ENCODE data around the gene ERH.

DNA sequence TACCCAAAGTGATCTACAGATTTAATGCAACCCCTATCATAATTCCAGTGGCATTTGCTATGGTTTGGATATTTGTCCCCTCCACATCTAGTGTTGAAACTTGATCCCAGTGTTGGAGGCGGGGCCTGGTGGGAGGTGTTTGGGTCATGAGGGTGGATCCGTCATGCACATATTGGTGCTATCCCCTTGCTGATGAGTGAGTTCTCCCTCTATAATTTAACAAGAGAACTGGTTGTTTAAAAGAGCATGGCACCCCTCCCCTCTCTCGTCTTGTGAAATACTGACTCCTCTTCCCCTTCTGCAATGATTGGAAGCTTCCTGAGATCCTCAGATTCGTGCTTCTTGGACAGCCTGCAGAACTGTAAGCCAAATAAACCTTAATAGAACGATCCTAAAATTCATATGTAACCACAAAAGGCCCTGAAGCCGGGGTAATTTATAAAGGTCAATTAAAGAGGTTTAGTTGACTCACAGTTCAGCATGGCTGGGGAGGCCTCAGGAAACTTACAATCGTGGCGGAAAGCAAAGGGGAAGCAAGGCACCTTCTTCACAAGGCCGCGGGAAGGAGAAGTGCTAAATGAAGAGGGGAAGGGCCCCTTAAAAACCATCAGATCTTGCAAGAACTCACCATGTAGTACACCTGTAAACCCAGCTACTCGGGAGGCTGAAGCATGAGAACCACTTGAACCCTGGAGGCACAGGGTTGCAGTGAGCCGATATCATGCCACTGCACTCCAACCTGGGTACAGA, 41.6 kb upstream of the ERH start:
- TF ChIP-seq, protein P1, sequence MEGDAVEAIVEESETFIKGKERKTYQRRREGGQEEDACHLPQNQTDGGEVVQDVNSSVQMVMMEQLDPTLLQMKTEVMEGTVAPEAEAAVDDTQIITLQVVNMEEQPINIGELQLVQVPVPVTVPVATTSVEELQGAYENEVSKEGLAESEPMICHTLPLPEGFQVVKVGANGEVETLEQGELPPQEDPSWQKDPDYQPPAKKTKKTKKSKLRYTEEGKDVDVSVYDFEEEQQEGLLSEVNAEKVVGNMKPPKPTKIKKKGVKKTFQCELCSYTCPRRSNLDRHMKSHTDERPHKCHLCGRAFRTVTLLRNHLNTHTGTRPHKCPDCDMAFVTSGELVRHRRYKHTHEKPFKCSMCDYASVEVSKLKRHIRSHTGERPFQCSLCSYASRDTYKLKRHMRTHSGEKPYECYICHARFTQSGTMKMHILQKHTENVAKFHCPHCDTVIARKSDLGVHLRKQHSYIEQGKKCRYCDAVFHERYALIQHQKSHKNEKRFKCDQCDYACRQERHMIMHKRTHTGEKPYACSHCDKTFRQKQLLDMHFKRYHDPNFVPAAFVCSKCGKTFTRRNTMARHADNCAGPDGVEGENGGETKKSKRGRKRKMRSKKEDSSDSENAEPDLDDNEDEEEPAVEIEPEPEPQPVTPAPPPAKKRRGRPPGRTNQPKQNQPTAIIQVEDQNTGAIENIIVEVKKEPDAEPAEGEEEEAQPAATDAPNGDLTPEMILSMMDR (IDR thresholded peaks at IDR 0.05), result no peak
- no peak for TF ChIP-seq EZH2 (IDR thresholded peaks at IDR 0.05; ENCODE audit: borderline replicate concordance, insufficient read depth, low read depth, low read length, poor library complexity, severe bottlenecking)
